Measurements from ENCODE around the gene PPP1R16B. TPM values are rescaled to one million over a fixed set of nuclear protein-coding genes. Genes with fewer than 3 reads are reported as not detected.
A peak's percentile ranks its signal among the peaks of the same experiment; 100 is the strongest.

PPP1R16B gene
- total and polyA plus RNA-seq, 2 experiments from 2014 or later, result 0.28 to 0.33 TPM

- H3K4me3 ChIP-seq, result no peak overlapping the region
- H3K36me3 ChIP-seq (replicated peaks; ENCODE audit: insufficient read depth, low read depth), result no peaks in the 10 kb centered on the region
- H3K9me3 ChIP-seq (ENCODE audit: low read depth), result no peaks in the 10 kb centered on the region
- TF ChIP-seq EZH2phosphoT487 (IDR thresholded peaks at IDR 0.05; ENCODE audit: low read depth, severe bottlenecking, unreplicated experiment) (no peak), CTCF (IDR thresholded peaks at IDR 0.05; ENCODE audit: poor library complexity) (no peak)
- H3K27ac ChIP-seq, result no peak overlapping the region
- H3K4me2 ChIP-seq, result no peak overlapping the region
- no peaks in the 10 kb centered on the region for H4K20me1 ChIP-seq (ENCODE audit: insufficient read depth, poor library complexity, severe bottlenecking)
- DNase-seq (ENCODE audit: low spot score), result no peak
- H3K27me3 ChIP-seq, result no peaks in the 10 kb centered on the region
- H3K4me1 ChIP-seq (ENCODE audit: insufficient read depth), result no peaks in the 10 kb centered on the region
- H3K79me2 ChIP-seq, result no peaks in the 10 kb centered on the region
- H3K9me2 ChIP-seq (replicated peaks; ENCODE audit: insufficient read depth), result no peaks in the 10 kb centered on the region
- H2AFZ ChIP-seq, result no peak overlapping the region
- 85% methylated on average over 9 of the region's 9 CpGs for WGBS (ENCODE audit: low lambda C conversion rate, missing lambda C conversion rate)
Observed at GRCh38 chr20:38920851-38921250, 115.4 kb downstream of the PPP1R16B start.

GRCh38 chr20:38924718-38925117 is 119.2 kb downstream of the PPP1R16B start:
- H2AFZ ChIP-seq, result no peak overlapping the region
- peaks cover 3% of the 10 kb centered on the region for H3K4me1 ChIP-seq (ENCODE audit: insufficient read depth)
- TF ChIP-seq EZH2phosphoT487 (IDR thresholded peaks at IDR 0.05; ENCODE audit: low read depth, severe bottlenecking, unreplicated experiment), result no peak
- no peak for TF ChIP-seq EZH2 (IDR thresholded peaks at IDR 0.05; ENCODE audit: borderline replicate concordance)
- TF ChIP-seq CTCF (IDR thresholded peaks at IDR 0.05; ENCODE audit: poor library complexity), result no peak
- H3K9me2 ChIP-seq (replicated peaks; ENCODE audit: insufficient read depth), result no peaks in the 10 kb centered on the region
- peaks cover 31% of the 10 kb centered on the region for H3K79me2 ChIP-seq
- no peaks in the 10 kb centered on the region for H4K20me1 ChIP-seq (ENCODE audit: insufficient read depth, poor library complexity, severe bottlenecking)
- DNase-seq (ENCODE audit: low spot score), result no peak
- H3K4me2 ChIP-seq, result no peak overlapping the region
- H3K27ac ChIP-seq, result no peak overlapping the region
- no peaks in the 10 kb centered on the region for H3K36me3 ChIP-seq (replicated peaks; ENCODE audit: insufficient read depth, low read depth)
- no peaks in the 10 kb centered on the region for H3K27me3 ChIP-seq
- H3K4me3 ChIP-seq, result no peak overlapping the region
- 97% methylated on average over 2 of the region's 2 CpGs for WGBS (ENCODE audit: low lambda C conversion rate, missing lambda C conversion rate)
- H3K9me3 ChIP-seq (ENCODE audit: low read depth), result no peaks in the 10 kb centered on the region

GRCh38 chr20:38926142-38926933 is 120.8 kb downstream of the PPP1R16B start, which contains the start of gene FAM83D:
FAM83D (plus strand) TSS chr20:38926417; CDS start chr20:38926443, 26 bp downstream.
- no peak for TF ChIP-seq CTCF (IDR thresholded peaks at IDR 0.05; ENCODE audit: poor library complexity)
- TF ChIP-seq EZH2 (IDR thresholded peaks at IDR 0.05; ENCODE audit: borderline replicate concordance), result no peak
- no peak for TF ChIP-seq EZH2phosphoT487 (IDR thresholded peaks at IDR 0.05; ENCODE audit: low read depth, severe bottlenecking, unreplicated experiment)
- H3K27me3 ChIP-seq, result no peaks in the 10 kb centered on the region
- no peaks in the 10 kb centered on the region for H4K20me1 ChIP-seq (ENCODE audit: insufficient read depth, poor library complexity, severe bottlenecking)
- peaks cover 47% of the 10 kb centered on the region for H3K79me2 ChIP-seq
- H3K4me2 ChIP-seq, result peak within 1 kb of the TSS; percentile 90
- 2% methylated on average over 88 of the region's 95 CpGs for WGBS (ENCODE audit: low lambda C conversion rate, missing lambda C conversion rate)
- peak within 1 kb of the TSS; percentile 76 for H3K4me3 ChIP-seq
- no peaks in the 10 kb centered on the region for H3K36me3 ChIP-seq (replicated peaks; ENCODE audit: insufficient read depth, low read depth)
- peak; percentile 98 for DNase-seq (ENCODE audit: low spot score)
- no peaks in the 10 kb centered on the region for H3K9me3 ChIP-seq (ENCODE audit: low read depth)
- H2AFZ ChIP-seq, result peak within 1 kb of the TSS; percentile 77
- no peaks in the 10 kb centered on the region for H3K9me2 ChIP-seq (replicated peaks; ENCODE audit: insufficient read depth)
- peaks cover 3% of the 10 kb centered on the region for H3K4me1 ChIP-seq (ENCODE audit: insufficient read depth)
- H3K27ac ChIP-seq, result no peak within 1 kb of the TSS
